Measurements from ENCODE around the gene CIDEC. TPM values are rescaled to one million over a fixed set of nuclear protein-coding genes. Genes with fewer than 3 reads are reported as not detected.

The CIDEC gene
- total and polyA plus RNA-seq, 2 donors from 2014 or later, result not detected

DNA sequence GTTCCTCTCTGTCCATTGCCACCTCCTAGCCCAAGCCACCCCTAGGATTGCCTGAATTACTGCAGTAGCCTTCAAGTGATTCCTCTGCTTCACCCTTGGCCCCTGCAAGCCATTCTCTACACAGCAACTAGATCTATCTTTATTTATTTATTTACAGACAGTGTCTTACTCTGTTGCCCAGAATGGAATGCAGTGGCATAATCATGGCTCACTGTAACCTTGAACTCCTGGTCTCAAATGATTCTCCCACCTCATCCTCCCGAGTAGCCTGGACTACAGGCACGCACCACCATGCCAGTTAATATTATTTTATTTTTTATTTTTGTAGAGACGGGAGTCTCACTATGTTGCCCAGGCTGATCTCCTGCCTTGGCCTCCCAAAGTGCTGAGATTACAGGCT lies 8.5 kb upstream of the CIDEC start:
- Histone ChIP-seq H3K27me3 (ENCODE audit: control insufficient read depth, insufficient read depth, low read length) (no peaks in the 10 kb centered on the region), H3K9ac (ENCODE audit: low read length in 3 of 3) (no peak overlapping the region), H3K9me3 (ENCODE audit: control insufficient read depth in 2 of 3, insufficient read depth in 1 of 3, low read length in 3 of 3) (no peaks in the 10 kb centered on the region), H3K27ac (ENCODE audit: low read depth in 2 of 2, low read length in 2 of 2) (no peak overlapping the region), H3K4me1 (ENCODE audit: control insufficient read depth in 2 of 3, insufficient read depth in 2 of 3, low read depth in 1 of 3, low read length in 3 of 3) (peaks cover 0 to 7% (median 6%) of the 10 kb centered on the region in 3 donors), H3K4me3 (ENCODE audit: low read length in 3 of 3) (no peak overlapping the region), H3K36me3 (ENCODE audit: control insufficient read depth in 2 of 3, insufficient read depth in 3 of 3, low read length in 3 of 3) (peaks cover 0 to 11% (median 8%) of the 10 kb centered on the region in 3 donors)
- TF ChIP-seq CTCF (IDR thresholded peaks at IDR 0.05; ENCODE audit: borderline replicate concordance, extremely low read depth, insufficient read depth), result no peak
- DNase-seq (no peak), FAIRE-seq (no peak)
- intact Hi-C loops (cut with DNase I), result no loop called here

DNA sequence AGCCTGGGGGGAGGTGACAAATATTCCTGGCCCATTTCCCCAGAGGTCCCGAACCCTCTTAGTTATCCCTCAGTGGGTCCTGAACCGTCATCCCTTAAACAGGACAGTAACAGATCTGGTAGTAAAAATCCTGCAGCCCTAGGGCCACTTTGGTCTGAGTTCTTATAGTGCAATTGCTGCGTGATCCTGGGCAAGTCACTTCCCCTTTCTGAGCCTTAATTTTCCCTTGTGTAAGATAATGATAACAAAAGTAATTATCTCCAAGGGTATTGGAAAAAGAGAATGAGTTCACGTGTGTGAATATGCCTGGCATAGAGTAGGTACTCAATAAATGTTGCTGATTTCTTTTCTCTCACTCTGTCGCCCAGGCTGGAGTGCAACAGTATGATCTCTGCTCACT lies 7.4 kb upstream of the CIDEC start:
- Histone ChIP-seq H3K27me3 (ENCODE audit: control insufficient read depth, insufficient read depth, low read length) (no peaks in the 10 kb centered on the region), H3K36me3 (ENCODE audit: control insufficient read depth in 2 of 3, insufficient read depth in 3 of 3, low read length in 3 of 3) (peaks cover 0 to 1% (median under 1%) of the 10 kb centered on the region in 3 donors), H3K4me1 (ENCODE audit: control insufficient read depth in 2 of 3, insufficient read depth in 2 of 3, low read depth in 1 of 3, low read length in 3 of 3) (peaks cover 0 to 3% (median 0%) of the 10 kb centered on the region in 3 donors), H3K27ac (ENCODE audit: low read depth in 2 of 2, low read length in 2 of 2) (no peak overlapping the region), H3K9me3 (ENCODE audit: control insufficient read depth in 2 of 3, insufficient read depth in 1 of 3, low read length in 3 of 3) (no peaks in the 10 kb centered on the region), H3K9ac (ENCODE audit: low read length in 3 of 3) (no peak overlapping the region), H3K4me3 (ENCODE audit: low read length in 3 of 3) (no peak overlapping the region)
- DNase-seq, result no peak
- no peak for TF ChIP-seq CTCF (IDR thresholded peaks at IDR 0.05; ENCODE audit: borderline replicate concordance, extremely low read depth, insufficient read depth)
- no peak for FAIRE-seq
- intact Hi-C loops (cut with DNase I), result no loop called here

DNA sequence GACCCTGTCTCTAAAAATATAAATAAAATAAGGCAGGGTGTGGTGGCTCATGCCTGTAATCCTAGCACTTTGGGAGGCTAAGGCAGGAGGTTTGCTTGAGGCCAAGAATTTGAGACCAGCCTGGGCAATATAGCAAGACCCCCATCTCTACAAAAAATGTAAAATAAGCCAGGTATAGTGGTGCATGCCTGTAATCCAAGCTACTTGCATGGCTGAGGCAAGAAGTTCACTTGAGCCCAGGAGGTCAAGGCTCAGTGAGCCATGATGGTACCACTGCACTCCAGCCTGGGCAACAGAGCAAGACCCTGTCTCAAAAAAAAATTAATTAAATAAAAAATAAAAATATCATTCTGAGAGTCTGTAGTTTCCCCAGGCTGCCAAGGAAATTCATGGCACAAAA lies 6.3 kb upstream of the CIDEC start:
- no peak for FAIRE-seq
- Histone ChIP-seq H3K4me3 (ENCODE audit: low read length in 3 of 3) (no peak overlapping the region), H3K9ac (ENCODE audit: low read length in 3 of 3) (no peak overlapping the region), H3K36me3 (ENCODE audit: control insufficient read depth in 2 of 3, insufficient read depth in 3 of 3, low read length in 3 of 3) (no peaks in the 10 kb centered on the region), H3K27me3 (ENCODE audit: control insufficient read depth, insufficient read depth, low read length) (no peaks in the 10 kb centered on the region), H3K4me1 (ENCODE audit: control insufficient read depth in 2 of 3, insufficient read depth in 2 of 3, low read depth in 1 of 3, low read length in 3 of 3) (peaks cover 0 to 3% (median 0%) of the 10 kb centered on the region in 3 donors), H3K9me3 (ENCODE audit: control insufficient read depth in 2 of 3, insufficient read depth in 1 of 3, low read length in 3 of 3) (no peaks in the 10 kb centered on the region), H3K27ac (ENCODE audit: low read depth in 2 of 2, low read length in 2 of 2) (no peak overlapping the region)
- TF ChIP-seq CTCF (IDR thresholded peaks at IDR 0.05; ENCODE audit: borderline replicate concordance, extremely low read depth, insufficient read depth), result no peak
- DNase-seq, result no peak
- intact Hi-C loops (cut with DNase I), result no loop called here

DNA sequence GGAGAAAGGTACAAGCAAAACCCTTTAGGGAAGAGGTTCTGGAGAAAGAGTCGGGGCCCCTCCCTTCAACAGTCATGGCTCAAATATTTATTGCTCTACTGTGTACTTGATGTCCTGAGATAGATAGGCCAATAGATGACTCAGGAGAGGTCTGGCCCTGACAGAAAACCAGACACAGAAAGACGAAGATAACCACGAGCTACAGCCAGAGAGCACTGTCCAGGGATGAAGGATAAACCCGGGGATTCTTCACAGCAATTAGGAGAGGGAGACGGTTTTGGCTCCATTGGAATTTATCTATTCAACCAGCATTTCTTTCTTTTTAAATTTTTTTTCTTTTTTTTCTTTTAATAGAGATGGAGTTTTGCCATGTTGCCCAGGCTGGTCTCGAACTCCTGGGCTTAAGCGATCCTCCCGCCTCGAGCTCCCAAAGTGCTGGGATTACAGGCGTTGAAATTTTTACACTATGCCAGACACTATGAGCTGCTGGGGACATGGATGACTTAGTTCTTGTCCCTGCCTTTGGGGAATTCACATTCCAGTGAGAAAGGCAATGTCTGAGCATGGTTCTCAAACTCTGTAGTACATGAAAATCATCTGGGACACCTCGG lies 4.6 kb upstream of the CIDEC start:
- H3K9ac ChIP-seq (ENCODE audit: low read length in 3 of 3), result no peak overlapping the region

More for the DNA sequence above, 4.6 kb upstream of the CIDEC start:
- Histone ChIP-seq H3K27me3 (ENCODE audit: control insufficient read depth, insufficient read depth, low read length) (no peaks in the 10 kb centered on the region), H3K4me3 (ENCODE audit: low read length in 3 of 3) (no peak overlapping the region), H3K27ac (ENCODE audit: low read depth in 2 of 2, low read length in 2 of 2) (no peak overlapping the region), H3K9me3 (ENCODE audit: control insufficient read depth in 2 of 3, insufficient read depth in 1 of 3, low read length in 3 of 3) (no peaks in the 10 kb centered on the region), H3K4me1 (ENCODE audit: control insufficient read depth in 2 of 3, insufficient read depth in 2 of 3, low read depth in 1 of 3, low read length in 3 of 3) (no peaks in the 10 kb centered on the region), H3K36me3 (ENCODE audit: control insufficient read depth in 2 of 3, insufficient read depth in 3 of 3, low read length in 3 of 3) (no peaks in the 10 kb centered on the region)
- intact Hi-C loops (cut with DNase I), result no loop called here
- TF ChIP-seq CTCF (IDR thresholded peaks at IDR 0.05; ENCODE audit: borderline replicate concordance, extremely low read depth, insufficient read depth), result no peak
- no peak for DNase-seq
- FAIRE-seq, result no peak
